ENCODE measurements around the gene PRXL2C.

DNA sequence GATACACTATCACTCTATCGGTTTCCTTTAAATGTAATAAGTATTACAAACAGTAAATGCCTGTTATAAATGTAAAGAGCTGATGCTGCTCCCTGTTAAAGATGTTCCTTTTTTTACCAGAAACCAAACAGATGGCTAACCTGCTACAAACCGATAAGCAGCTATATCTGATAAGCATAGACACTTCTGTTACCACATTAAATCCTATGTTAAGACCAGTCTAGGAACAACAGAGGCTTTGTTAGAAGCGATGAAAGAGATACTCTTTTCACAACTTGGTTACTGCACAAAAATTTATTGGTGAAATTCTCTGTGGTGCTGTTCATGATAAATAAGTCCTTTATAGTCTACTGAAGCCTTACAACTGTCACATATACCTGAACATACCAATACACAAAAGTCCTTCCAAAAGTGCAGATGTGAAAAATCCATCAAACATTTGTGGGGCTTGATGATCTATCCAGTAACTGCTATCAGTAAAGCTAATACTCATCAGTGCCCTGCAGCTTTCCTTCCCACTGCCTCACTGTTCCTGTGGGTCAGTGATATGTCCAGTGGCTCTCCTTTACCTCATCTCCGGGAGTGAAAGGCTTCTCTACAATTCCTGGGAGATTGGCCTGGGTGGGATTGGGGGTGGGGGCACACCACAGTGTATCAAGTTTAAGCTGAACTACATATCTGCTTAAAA, 25.8 kb upstream of the PRXL2C start:
- no peak for TF ChIP-seq ZSCAN20 (CRISPR knock-in tag; IDR thresholded peaks at IDR 0.05)
- no peak for TF ChIP-seq SREBF2 (IDR thresholded peaks at IDR 0.05)
- TF ChIP-seq, protein P1, sequence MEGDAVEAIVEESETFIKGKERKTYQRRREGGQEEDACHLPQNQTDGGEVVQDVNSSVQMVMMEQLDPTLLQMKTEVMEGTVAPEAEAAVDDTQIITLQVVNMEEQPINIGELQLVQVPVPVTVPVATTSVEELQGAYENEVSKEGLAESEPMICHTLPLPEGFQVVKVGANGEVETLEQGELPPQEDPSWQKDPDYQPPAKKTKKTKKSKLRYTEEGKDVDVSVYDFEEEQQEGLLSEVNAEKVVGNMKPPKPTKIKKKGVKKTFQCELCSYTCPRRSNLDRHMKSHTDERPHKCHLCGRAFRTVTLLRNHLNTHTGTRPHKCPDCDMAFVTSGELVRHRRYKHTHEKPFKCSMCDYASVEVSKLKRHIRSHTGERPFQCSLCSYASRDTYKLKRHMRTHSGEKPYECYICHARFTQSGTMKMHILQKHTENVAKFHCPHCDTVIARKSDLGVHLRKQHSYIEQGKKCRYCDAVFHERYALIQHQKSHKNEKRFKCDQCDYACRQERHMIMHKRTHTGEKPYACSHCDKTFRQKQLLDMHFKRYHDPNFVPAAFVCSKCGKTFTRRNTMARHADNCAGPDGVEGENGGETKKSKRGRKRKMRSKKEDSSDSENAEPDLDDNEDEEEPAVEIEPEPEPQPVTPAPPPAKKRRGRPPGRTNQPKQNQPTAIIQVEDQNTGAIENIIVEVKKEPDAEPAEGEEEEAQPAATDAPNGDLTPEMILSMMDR (IDR thresholded peaks at IDR 0.05), result no peak
- TF ChIP-seq BHLHE40 (IDR thresholded peaks at IDR 0.05; ENCODE audit: low read depth, low read length), result no peak
- TF ChIP-seq POLR2A (IDR thresholded peaks at IDR 0.05; ENCODE audit: low read length), result no peak
- TF ChIP-seq CEBPB (IDR thresholded peaks at IDR 0.05), result no peak
- TF ChIP-seq RAD21 (conservative IDR thresholded peaks at IDR 0.05 in 1 of 2, IDR thresholded peaks at IDR 0.05 in 1 of 2), result no peak
- no peak for TF ChIP-seq REST (IDR thresholded peaks at IDR 0.05)
- TF ChIP-seq KDM1A (IDR thresholded peaks at IDR 0.05; ENCODE audit: low read depth), result no peak
- TF ChIP-seq E2F6 (IDR thresholded peaks at IDR 0.05; ENCODE audit: borderline replicate concordance, low read depth), result no peak
- no peak for TF ChIP-seq JUNB (IDR thresholded peaks at IDR 0.05)
